ENCODE data around the gene BSPRY. TPM values are rescaled to one million over a fixed set of nuclear protein-coding genes. Genes with fewer than 3 reads are reported as not detected.

Gene BSPRY
- total and polyA plus RNA-seq, 7 donors: 0.27 to 23.6 (median 0.66) TPM

- no peak overlapping the region for H3K4me3 ChIP-seq
- no peak overlapping the region for H3K27ac ChIP-seq
- WGBS, 2 donors: 95% methylated on average over 7 of the region's 7 CpGs
- no peaks in the 10 kb centered on the region for H3K4me1 ChIP-seq
- no peaks in the 10 kb centered on the region for H3K27me3 ChIP-seq
- no peaks in the 10 kb centered on the region for H3K9me3 ChIP-seq
- peak; percentile 56 for DNase-seq
- TF ChIP-seq EP300 (IDR thresholded peaks at IDR 0.05) (no peak), POLR2A (IDR thresholded peaks at IDR 0.05) (no peak), POLR2AphosphoS5 (IDR thresholded peaks at IDR 0.05) (no peak)
- TF ChIP-seq, protein P1, sequence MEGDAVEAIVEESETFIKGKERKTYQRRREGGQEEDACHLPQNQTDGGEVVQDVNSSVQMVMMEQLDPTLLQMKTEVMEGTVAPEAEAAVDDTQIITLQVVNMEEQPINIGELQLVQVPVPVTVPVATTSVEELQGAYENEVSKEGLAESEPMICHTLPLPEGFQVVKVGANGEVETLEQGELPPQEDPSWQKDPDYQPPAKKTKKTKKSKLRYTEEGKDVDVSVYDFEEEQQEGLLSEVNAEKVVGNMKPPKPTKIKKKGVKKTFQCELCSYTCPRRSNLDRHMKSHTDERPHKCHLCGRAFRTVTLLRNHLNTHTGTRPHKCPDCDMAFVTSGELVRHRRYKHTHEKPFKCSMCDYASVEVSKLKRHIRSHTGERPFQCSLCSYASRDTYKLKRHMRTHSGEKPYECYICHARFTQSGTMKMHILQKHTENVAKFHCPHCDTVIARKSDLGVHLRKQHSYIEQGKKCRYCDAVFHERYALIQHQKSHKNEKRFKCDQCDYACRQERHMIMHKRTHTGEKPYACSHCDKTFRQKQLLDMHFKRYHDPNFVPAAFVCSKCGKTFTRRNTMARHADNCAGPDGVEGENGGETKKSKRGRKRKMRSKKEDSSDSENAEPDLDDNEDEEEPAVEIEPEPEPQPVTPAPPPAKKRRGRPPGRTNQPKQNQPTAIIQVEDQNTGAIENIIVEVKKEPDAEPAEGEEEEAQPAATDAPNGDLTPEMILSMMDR (IDR thresholded peaks at IDR 0.05): no peak
- intact Hi-C loops (cut with DNase I): no loop called here
- peaks cover 27 to 53% (median 35%) of the 10 kb centered on the region in 4 donors for H3K36me3 ChIP-seq
Observed at GRCh38 chr9:113393281-113393680, 43.9 kb downstream of the BSPRY start.

DNA sequence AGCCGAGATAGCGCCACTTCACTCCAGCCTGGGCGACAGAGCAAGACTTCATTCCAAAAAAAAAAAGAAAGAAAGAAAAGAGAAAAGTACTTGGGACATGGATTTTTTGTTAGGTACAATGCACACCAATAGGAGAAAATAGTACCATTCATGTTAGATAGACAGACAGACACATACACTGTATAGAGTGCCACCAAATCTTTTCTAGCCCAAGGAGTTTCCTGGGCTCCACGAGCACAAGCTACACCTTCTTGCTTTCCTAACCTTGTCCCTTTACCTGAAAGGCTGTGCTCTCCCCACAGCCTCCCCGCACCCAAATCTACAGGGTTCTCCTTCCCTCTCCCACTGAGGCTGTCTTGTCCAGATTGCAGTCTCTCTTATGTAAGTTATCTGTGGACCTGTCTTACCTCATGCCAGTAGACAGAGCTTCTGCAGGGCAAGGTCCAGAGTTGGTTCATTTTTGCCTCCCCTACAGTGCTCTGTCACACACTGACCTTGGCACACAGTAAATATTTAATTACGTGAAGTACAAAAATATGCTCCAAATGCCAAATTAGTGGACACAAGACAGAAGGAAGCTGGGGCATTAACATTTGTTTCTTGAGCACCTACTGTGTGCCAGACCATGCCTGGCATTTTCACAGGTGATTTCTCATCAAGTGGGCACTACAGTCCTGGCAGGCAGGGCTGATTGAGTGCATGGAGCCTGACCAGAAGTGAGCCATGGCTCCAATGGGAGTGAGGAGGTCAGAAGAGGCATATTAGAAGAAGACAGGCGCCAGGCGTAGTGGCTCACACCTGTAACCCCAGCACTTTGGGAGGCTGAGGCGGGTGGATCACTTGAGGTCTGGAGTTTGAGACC is 45.9 kb downstream of the BSPRY start:
- no peak overlapping the region for H3K4me3 ChIP-seq
- intact Hi-C loops (cut with DNase I): no loop called here
- no peaks in the 10 kb centered on the region for H3K9me3 ChIP-seq
- peaks cover 10 to 33% (median 18%) of the 10 kb centered on the region in 4 donors for H3K36me3 ChIP-seq
- TF ChIP-seq, protein P1 (IDR thresholded peaks at IDR 0.05): no peak
- no peak for TF ChIP-seq POLR2A (IDR thresholded peaks at IDR 0.05)
- no peak for TF ChIP-seq EP300 (IDR thresholded peaks at IDR 0.05)
- TF ChIP-seq POLR2AphosphoS5 (IDR thresholded peaks at IDR 0.05): no peak
- H3K4me1 ChIP-seq: peaks cover 0 to 9% (median 6%) of the 10 kb centered on the region in 4 donors
- H3K27ac ChIP-seq: no peak overlapping the region
- no peaks in the 10 kb centered on the region for H3K27me3 ChIP-seq
- WGBS, 2 donors: 90 to 97% methylated on average over 9 of the region's 9 CpGs
- peak; percentile 34 for DNase-seq

DNA sequence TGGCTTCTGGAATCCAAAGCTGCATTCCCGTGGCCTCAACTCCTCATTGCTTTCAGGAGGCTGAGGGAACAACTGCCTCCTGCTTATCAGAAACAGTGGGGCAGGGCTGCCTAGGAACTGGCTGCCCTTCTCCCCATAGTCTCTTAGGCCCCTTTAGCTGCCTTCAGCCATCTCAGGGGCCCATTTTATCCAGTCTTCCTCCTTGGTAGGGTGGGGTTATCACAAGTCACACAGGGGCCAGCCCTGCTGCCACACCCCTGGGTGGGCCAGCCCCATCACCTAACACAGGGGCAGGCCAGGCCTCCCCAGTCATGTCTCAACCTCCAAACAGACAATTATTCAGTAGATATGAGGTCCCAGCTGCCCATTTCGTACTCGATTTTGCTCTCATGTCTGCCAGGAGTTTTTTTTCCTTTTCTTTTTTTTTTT is 47.9 kb downstream of the BSPRY start:
- no peak for DNase-seq
- no peak overlapping the region for H3K4me3 ChIP-seq

DNA sequence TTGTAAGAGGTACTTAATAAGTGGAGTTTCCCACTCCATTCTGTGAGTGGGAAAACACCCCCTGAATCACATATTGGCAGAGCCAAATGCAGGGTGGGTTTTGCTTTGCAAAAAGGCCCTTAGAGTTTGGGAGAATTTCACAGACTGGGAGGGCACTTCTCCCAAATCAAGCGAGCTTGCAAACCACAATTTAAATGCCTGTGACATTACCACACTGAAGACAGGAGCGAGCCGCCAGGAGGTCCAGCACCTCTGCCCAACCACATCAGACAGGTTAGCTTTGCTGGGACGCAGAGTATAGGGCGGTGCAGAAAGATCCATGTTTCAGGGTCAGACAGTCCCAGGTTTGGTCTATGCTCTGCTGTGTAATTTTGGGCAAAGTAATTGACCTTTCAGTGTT is 49.5 kb downstream of the BSPRY start:
- no peak for TF ChIP-seq EP300 (IDR thresholded peaks at IDR 0.05)
- TF ChIP-seq POLR2A (IDR thresholded peaks at IDR 0.05): no peak
- TF ChIP-seq POLR2AphosphoS5 (IDR thresholded peaks at IDR 0.05): no peak
- TF ChIP-seq, protein P1 (IDR thresholded peaks at IDR 0.05): no peak
- Histone ChIP-seq H3K27me3 (no peaks in the 10 kb centered on the region), H3K4me3 (no peak overlapping the region), H3K27ac (no peak overlapping the region), H3K4me1 (peaks cover 0 to 21% (median 15%) of the 10 kb centered on the region in 4 donors), H3K9me3 (no peaks in the 10 kb centered on the region), H3K36me3 (no peaks in the 10 kb centered on the region)
- 79 to 95% methylated on average over 5 of the region's 5 CpGs for WGBS, 2 donors
- intact Hi-C loops (cut with DNase I): no loop called here
- no peak for DNase-seq

More for the DNA sequence above, 47.9 kb downstream of the BSPRY start:
- Histone ChIP-seq H3K9me3 (no peaks in the 10 kb centered on the region), H3K4me1 (peaks cover 0 to 21% (median 15%) of the 10 kb centered on the region in 4 donors), H3K36me3 (peaks cover 0 to 13% (median 0%) of the 10 kb centered on the region in 4 donors), H3K27me3 (no peaks in the 10 kb centered on the region), H3K27ac (no peak overlapping the region)
- WGBS, 2 donors: 38 to 74% methylated on average over 3 of the region's 3 CpGs
- TF ChIP-seq, protein P1 (IDR thresholded peaks at IDR 0.05): no peak
- TF ChIP-seq EP300 (IDR thresholded peaks at IDR 0.05) (no peak), POLR2A (IDR thresholded peaks at IDR 0.05) (no peak), POLR2AphosphoS5 (IDR thresholded peaks at IDR 0.05) (no peak)
- intact Hi-C loops (cut with DNase I): no loop called here
